Neural cell (in vitro differentiated cells): Measurements from ENCODE around the gene KCNQ5.

Experiments
- EP300 ChIP-seq: fragments of 450-650 bp; conservative IDR thresholded peaks from 2 replicates; pipeline ENCODE4 v1.6.1; 2014; ENCODE audit warnings: antibody characterized with exemption, mild to moderate bottlenecking, moderate library complexity; ENCODE audit not compliant: poor library complexity, severe bottlenecking
- EZH2 ChIP-seq: fragments of 200-600, 300-800 bp; shearing (Covaris generic), sonication (generic); IDR thresholded peaks from 2 replicates; pipeline ENCODE4 v1.6.1; 2014; ENCODE audit warnings: antibody characterized with exemption, low read length, borderline replicate concordance, mild to moderate bottlenecking; ENCODE audit not compliant: insufficient read depth, poor library complexity, severe bottlenecking
- POLR2AphosphoS5 ChIP-seq: IDR thresholded peaks from 2 replicates; pipeline ENCODE4 v1.6.1; 2012
- RAD21 ChIP-seq: fragments of 450-650 bp; conservative IDR thresholded peaks from 2 replicates; pipeline ENCODE4 v1.6.1; 2014; ENCODE audit warnings: antibody characterized with exemption, mild to moderate bottlenecking, moderate library complexity
- TF ChIP-seq, protein P1 (sequence below): fragments of 450-650 bp; IDR thresholded peaks from 2 replicates; pipeline ENCODE4 v1.5.1; 2014; ENCODE audit warnings: antibody characterized with exemption, mild to moderate bottlenecking, moderate library complexity; ENCODE audit not compliant: poor library complexity, severe bottlenecking

DNA sequence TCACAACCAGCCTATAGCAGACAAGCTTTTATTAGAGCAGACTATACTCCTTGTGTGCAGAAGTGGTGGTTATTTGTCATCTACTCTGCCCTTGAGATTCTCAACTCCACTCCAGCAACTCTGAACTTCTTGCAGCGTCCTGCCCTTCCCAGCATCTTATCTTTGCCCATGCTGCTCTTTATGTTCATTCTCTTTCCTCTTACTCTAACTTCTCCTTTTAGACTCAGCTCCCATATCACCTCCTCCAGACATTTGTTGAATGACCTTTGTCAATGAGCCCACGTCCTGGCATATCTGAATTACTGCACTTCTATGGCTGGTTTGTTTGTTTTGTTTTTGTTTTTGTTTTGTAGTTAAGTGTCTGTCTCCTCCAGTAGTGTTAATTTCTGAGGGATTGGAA is 81.2 kb downstream of the KCNQ5 start:
- TF ChIP-seq, protein P1, sequence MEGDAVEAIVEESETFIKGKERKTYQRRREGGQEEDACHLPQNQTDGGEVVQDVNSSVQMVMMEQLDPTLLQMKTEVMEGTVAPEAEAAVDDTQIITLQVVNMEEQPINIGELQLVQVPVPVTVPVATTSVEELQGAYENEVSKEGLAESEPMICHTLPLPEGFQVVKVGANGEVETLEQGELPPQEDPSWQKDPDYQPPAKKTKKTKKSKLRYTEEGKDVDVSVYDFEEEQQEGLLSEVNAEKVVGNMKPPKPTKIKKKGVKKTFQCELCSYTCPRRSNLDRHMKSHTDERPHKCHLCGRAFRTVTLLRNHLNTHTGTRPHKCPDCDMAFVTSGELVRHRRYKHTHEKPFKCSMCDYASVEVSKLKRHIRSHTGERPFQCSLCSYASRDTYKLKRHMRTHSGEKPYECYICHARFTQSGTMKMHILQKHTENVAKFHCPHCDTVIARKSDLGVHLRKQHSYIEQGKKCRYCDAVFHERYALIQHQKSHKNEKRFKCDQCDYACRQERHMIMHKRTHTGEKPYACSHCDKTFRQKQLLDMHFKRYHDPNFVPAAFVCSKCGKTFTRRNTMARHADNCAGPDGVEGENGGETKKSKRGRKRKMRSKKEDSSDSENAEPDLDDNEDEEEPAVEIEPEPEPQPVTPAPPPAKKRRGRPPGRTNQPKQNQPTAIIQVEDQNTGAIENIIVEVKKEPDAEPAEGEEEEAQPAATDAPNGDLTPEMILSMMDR = no peak
- TF ChIP-seq EZH2 = no peak
- TF ChIP-seq RAD21 = no peak
- no peak for TF ChIP-seq EP300
- TF ChIP-seq POLR2AphosphoS5 = no peak
